ENCODE measurements around the gene TRPM5. TPM values are rescaled to one million over a fixed set of nuclear protein-coding genes. Genes with fewer than 3 reads are reported as not detected.

TRPM5 gene
- total and polyA plus RNA-seq, 2 experiments from 2014 or later = not detected

DNA sequence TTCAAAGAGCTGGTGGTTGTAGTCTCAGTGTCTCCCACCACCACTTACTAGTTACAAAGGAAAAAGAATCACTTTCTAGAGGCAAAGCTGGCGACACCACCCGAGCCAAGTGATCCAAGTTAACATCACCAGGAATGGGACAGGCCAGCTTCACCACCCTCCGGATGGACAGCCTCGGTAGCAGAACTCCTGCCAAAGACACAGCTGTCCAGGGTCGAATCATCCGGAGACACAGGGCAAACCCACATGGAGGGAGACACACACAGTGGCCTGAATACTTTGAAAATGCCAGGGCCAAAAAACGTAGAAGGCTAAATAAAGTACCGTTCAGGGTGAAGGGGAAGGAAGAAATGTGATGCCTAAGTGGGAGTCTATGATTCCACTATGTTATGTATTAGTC, 33.6 kb upstream of the TRPM5 start:
- H3K4me1 Mint-ChIP-seq = no peaks in the 10 kb centered on the region
- no peak for ATAC-seq
- H3K27me3 Mint-ChIP-seq (ENCODE audit: insufficient read depth, low read depth, poor library complexity) = peaks cover 65% of the 10 kb centered on the region
- TF ChIP-seq CREB1 (CRISPR knock-in tag; IDR thresholded peaks at IDR 0.05; ENCODE audit: low read depth) (no peak), ZNF114 (CRISPR knock-in tag; IDR thresholded peaks at IDR 0.05) (no peak), ZNF331 (CRISPR knock-in tag; IDR thresholded peaks at IDR 0.05; ENCODE audit: low read depth) (no peak), STAT1 (IDR thresholded peaks at IDR 0.05; ENCODE audit: unreplicated experiment) (no peak), EZH2phosphoT487 (IDR thresholded peaks at IDR 0.05; ENCODE audit: unreplicated experiment) (no peak)
- Histone ChIP-seq H3K27ac (ENCODE audit: low read depth) (no peak overlapping the region), H3K4me1 (ENCODE audit: insufficient read depth) (no peaks in the 10 kb centered on the region), H3F3A (replicated peaks; ENCODE audit: low read depth) (no peaks in the 10 kb centered on the region), H3K4me3 (no peak overlapping the region), H3K36me3 (ENCODE audit: insufficient read depth) (no peaks in the 10 kb centered on the region), H2AFZ (no peak overlapping the region), H3K79me2 (replicated peaks; ENCODE audit: insufficient read depth) (no peaks in the 10 kb centered on the region), H3K9me2 (ENCODE audit: insufficient read depth) (no peaks in the 10 kb centered on the region), H3K4me2 (no peak overlapping the region), H4K20me1 (replicated peaks; ENCODE audit: insufficient read depth) (no peaks in the 10 kb centered on the region), H3K27me3 (ENCODE audit: insufficient read depth) (peaks cover 66% of the 10 kb centered on the region)
- H3K9me3 Mint-ChIP-seq = peaks cover 42% of the 10 kb centered on the region
- no peak overlapping the region for H3K4me3 Mint-ChIP-seq
- DNase-seq (ENCODE audit: low spot score) = no peak
- H3K36me3 Mint-ChIP-seq (ENCODE audit: low read depth) = peaks cover 13% of the 10 kb centered on the region
- no peak overlapping the region for H3K27ac Mint-ChIP-seq

GRCh38 chr11:2477254-2477653, 32.9 kb upstream of the TRPM5 start:
- no peaks in the 10 kb centered on the region for H4K20me1 ChIP-seq (replicated peaks; ENCODE audit: insufficient read depth)
- no peaks in the 10 kb centered on the region for H3K36me3 ChIP-seq (ENCODE audit: insufficient read depth)
- H2AFZ ChIP-seq = no peak overlapping the region
- no peaks in the 10 kb centered on the region for H3F3A ChIP-seq (replicated peaks; ENCODE audit: low read depth)
- Mint-ChIP-seq H3K9me3 (peaks cover 42% of the 10 kb centered on the region), H3K4me3 (no peak overlapping the region), H3K36me3 (ENCODE audit: low read depth) (peaks cover 13% of the 10 kb centered on the region), H3K4me1 (no peaks in the 10 kb centered on the region), H3K27ac (no peak overlapping the region), H3K27me3 (ENCODE audit: insufficient read depth, low read depth, poor library complexity) (peaks cover 60% of the 10 kb centered on the region)
- H3K27me3 ChIP-seq (ENCODE audit: insufficient read depth) = peaks cover 59% of the 10 kb centered on the region
- no peak overlapping the region for H3K4me2 ChIP-seq
- no peak for DNase-seq (ENCODE audit: low spot score)
- TF ChIP-seq EZH2 (IDR thresholded peaks at IDR 0.05; ENCODE audit: low read depth, unreplicated experiment) = no peak
- no peak for TF ChIP-seq STAT1 (IDR thresholded peaks at IDR 0.05; ENCODE audit: unreplicated experiment)
- no peak for TF ChIP-seq ZNF331 (CRISPR knock-in tag; IDR thresholded peaks at IDR 0.05; ENCODE audit: low read depth)
- TF ChIP-seq, protein P1, sequence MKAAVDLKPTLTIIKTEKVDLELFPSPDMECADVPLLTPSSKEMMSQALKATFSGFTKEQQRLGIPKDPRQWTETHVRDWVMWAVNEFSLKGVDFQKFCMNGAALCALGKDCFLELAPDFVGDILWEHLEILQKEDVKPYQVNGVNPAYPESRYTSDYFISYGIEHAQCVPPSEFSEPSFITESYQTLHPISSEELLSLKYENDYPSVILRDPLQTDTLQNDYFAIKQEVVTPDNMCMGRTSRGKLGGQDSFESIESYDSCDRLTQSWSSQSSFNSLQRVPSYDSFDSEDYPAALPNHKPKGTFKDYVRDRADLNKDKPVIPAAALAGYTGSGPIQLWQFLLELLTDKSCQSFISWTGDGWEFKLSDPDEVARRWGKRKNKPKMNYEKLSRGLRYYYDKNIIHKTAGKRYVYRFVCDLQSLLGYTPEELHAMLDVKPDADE (IDR thresholded peaks at IDR 0.05) = no peak
- TF ChIP-seq POLR2AphosphoS5 (IDR thresholded peaks at IDR 0.05; ENCODE audit: low read depth) = no peak
- ATAC-seq = no peak
- H3K4me3 ChIP-seq = no peak overlapping the region
- H3K4me1 ChIP-seq (ENCODE audit: insufficient read depth) = no peaks in the 10 kb centered on the region
- H3K79me2 ChIP-seq (replicated peaks; ENCODE audit: insufficient read depth) = no peaks in the 10 kb centered on the region
- H3K27ac ChIP-seq (ENCODE audit: low read depth) = no peak overlapping the region
- H3K9me2 ChIP-seq (ENCODE audit: insufficient read depth) = no peaks in the 10 kb centered on the region

GRCh38 chr11:2475136-2475918, 31.0 kb upstream of the TRPM5 start:
- Histone ChIP-seq H3K36me3 (ENCODE audit: insufficient read depth) (no peaks in the 10 kb centered on the region), H3K27ac (ENCODE audit: low read depth) (no peak overlapping the region), H3K27me3 (ENCODE audit: insufficient read depth) (peaks cover 47% of the 10 kb centered on the region), H3K4me1 (ENCODE audit: insufficient read depth) (no peaks in the 10 kb centered on the region), H2AFZ (no peak overlapping the region), H3K9me2 (ENCODE audit: insufficient read depth) (no peaks in the 10 kb centered on the region), H4K20me1 (replicated peaks; ENCODE audit: insufficient read depth) (no peaks in the 10 kb centered on the region), H3K4me2 (no peak overlapping the region), H3F3A (replicated peaks; ENCODE audit: low read depth) (no peaks in the 10 kb centered on the region), H3K4me3 (no peak overlapping the region), H3K79me2 (replicated peaks; ENCODE audit: insufficient read depth) (no peaks in the 10 kb centered on the region)
- H3K27ac Mint-ChIP-seq = no peak overlapping the region
- peaks cover 49% of the 10 kb centered on the region for H3K27me3 Mint-ChIP-seq (ENCODE audit: insufficient read depth, low read depth, poor library complexity)
- H3K36me3 Mint-ChIP-seq (ENCODE audit: low read depth) = peaks cover 8% of the 10 kb centered on the region
- H3K4me1 Mint-ChIP-seq = no peaks in the 10 kb centered on the region
- peaks cover 32% of the 10 kb centered on the region for H3K9me3 Mint-ChIP-seq
- ATAC-seq (no peak), DNase-seq (ENCODE audit: low spot score) (no peak)
- no peak overlapping the region for H3K4me3 Mint-ChIP-seq
- no peak for TF ChIP-seq EZH2phosphoT487 (IDR thresholded peaks at IDR 0.05; ENCODE audit: unreplicated experiment)
- no peak for TF ChIP-seq STAT1 (IDR thresholded peaks at IDR 0.05; ENCODE audit: unreplicated experiment)
- TF ChIP-seq POLR2AphosphoS5 (IDR thresholded peaks at IDR 0.05; ENCODE audit: low read depth) = no peak
- TF ChIP-seq EZH2 (IDR thresholded peaks at IDR 0.05; ENCODE audit: low read depth, unreplicated experiment) = no peak
- no peak for TF ChIP-seq NANOG (IDR thresholded peaks at IDR 0.05; ENCODE audit: borderline replicate concordance)
- TF ChIP-seq, protein P1 (IDR thresholded peaks at IDR 0.05) = no peak
- TF ChIP-seq ZNF114 (CRISPR knock-in tag; IDR thresholded peaks at IDR 0.05) = no peak

All from GM23338 (cell line).